C4-2B (cell line): ENCODE results near the gene CDK5RAP1.

Experiments
- CTCF ChIP-seq: fragments of 450-650 bp; conservative IDR thresholded peaks from 2 replicates; pipeline ENCODE4 v1.5.1; 2017; ENCODE audit warnings: mild to moderate bottlenecking
- ZFX ChIP-seq: fragments of 450-650 bp; IDR thresholded peaks from 2 replicates; pipeline ENCODE4 v1.6.1; 2017

GRCh38 chr20:33433465-33434234, 32.3 kb upstream of the CDK5RAP1 start:
- TF ChIP-seq CTCF (no peak), ZFX (no peak)
